Measurements from ENCODE around the gene ZNF691.

DNA sequence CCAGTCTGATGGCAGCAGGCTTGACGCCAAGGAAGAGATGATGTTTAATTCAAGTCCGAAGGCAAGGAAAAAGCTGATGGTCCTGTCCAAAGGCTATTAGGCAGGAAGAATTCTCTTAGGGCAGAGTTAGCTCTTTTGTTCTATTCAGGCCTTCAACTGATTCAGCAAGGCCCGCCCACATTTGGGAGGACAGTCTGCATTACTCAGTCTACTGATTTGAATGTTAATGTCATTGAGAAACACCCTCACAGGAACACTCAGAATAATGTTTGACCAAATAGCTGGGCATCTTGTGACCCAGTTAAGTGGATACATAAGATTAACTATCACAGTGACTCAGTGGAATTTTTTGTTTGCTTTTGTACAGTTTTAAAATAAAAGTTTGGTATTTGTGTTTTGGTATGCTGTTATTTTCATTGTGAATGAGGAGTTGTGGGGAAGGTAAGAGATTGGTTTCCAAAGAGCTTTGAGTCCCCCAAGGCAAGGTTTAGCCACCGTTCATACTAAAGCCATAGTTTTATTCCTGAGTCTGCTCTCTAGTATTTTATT, 1.7 kb upstream of the ZNF691 start:
- TF ChIP-seq, protein P1, sequence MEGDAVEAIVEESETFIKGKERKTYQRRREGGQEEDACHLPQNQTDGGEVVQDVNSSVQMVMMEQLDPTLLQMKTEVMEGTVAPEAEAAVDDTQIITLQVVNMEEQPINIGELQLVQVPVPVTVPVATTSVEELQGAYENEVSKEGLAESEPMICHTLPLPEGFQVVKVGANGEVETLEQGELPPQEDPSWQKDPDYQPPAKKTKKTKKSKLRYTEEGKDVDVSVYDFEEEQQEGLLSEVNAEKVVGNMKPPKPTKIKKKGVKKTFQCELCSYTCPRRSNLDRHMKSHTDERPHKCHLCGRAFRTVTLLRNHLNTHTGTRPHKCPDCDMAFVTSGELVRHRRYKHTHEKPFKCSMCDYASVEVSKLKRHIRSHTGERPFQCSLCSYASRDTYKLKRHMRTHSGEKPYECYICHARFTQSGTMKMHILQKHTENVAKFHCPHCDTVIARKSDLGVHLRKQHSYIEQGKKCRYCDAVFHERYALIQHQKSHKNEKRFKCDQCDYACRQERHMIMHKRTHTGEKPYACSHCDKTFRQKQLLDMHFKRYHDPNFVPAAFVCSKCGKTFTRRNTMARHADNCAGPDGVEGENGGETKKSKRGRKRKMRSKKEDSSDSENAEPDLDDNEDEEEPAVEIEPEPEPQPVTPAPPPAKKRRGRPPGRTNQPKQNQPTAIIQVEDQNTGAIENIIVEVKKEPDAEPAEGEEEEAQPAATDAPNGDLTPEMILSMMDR (conservative IDR thresholded peaks at IDR 0.05; ENCODE audit: low read depth, low read length) = no peak
- TF ChIP-seq EZH2phosphoT487 (IDR thresholded peaks at IDR 0.05; ENCODE audit: borderline replicate concordance, low read length) = no peak
